Measurements from ENCODE around the gene ARSK.
"Not testable (repeated sequence)": the region's sequence is repeated elsewhere in the genome, so short reads cannot be mapped to it uniquely, and the experiment has no call there.

The ARSK gene

GRCh38 chr5:95621839-95622629 is 67.1 kb downstream of the ARSK start:
- no peak for DNase-seq (ENCODE audit: low read depth in 2 of 2)

DNA sequence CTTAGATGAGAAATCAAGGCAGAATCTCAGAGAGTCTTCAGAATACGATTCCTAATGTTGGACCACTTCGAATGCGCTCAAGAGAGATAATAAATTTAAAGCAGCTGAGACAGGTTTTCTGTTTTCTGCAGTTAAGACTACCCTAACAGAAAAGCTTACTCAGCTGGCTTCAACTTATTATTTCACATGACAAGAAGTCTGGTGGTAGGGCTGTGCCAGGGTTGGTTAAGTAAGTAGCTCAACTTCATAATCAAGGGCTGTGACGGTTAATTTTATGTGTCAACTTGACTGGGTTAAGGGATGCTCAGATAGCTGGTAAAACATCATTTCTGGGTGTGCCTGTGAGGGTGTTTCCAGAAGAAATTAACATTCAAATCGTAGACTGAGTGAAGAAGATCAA is 68.8 kb downstream of the ARSK start:
- DNase-seq (ENCODE audit: low read depth in 2 of 2), result no peak

DNA sequence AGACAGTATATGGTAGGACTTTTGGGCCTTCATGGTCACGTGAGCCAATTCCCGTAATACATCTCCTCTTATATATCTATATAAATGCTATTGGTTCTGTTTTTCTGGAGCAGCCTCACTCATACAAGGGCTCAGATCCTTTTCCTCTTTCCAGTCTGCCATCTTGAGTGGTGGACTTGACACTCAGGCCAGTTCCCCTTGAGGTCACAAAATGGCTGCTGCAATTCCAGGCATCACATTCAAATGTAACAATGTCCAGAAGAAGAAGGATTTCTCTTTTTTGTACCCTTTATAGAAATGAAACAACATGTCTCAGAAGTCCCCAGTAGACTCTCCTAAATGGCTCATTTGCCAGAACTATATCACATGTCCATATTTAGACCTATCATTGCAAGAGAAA is 69.5 kb downstream of the ARSK start:
- DNase-seq (ENCODE audit: low read depth in 2 of 2), result no peak

- no peak for DNase-seq (ENCODE audit: low read depth in 2 of 2)
Observed at GRCh38 chr5:95626701-95627100, 71.8 kb downstream of the ARSK start.

DNA sequence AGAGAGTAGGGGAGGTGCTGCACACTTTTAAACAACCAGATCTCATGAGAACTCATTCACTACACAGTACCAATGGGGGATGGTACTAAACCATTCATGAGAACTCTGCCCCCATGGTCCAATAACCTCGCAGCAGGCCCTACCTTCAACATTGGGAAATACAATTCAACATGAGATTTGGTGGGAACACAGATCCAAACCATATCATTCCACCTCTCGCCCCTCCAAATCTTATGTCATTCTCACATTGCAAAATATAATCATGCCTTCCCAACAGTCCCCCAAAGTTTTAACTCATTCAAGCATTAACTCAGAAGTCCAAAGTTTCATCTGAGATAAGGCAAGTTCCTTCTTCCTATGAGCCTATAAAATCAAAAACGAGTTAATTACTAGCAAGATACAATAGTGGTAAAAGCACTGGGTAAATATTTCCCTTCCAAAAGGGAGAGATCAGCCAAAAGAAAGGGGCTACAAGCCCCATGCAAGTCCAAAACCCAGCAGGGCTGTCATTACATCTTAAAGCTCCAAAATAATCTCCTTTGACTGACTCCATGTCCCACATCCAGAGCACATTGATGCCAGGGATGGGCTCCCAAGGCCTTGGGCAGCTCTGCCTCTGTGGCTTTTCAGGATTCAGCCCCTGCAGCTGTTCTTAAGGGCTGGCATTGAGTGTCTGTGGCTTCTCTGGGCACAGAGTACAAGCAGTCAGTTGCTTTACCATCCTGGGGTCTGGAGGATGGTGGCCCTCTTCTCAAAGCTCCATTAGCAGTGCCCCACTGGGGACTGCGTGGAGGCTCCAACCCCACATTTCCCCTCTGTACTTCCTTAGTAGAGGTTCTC is 73.3 kb downstream of the ARSK start:
- no peak for DNase-seq (ENCODE audit: low read depth in 2 of 2)

DNA sequence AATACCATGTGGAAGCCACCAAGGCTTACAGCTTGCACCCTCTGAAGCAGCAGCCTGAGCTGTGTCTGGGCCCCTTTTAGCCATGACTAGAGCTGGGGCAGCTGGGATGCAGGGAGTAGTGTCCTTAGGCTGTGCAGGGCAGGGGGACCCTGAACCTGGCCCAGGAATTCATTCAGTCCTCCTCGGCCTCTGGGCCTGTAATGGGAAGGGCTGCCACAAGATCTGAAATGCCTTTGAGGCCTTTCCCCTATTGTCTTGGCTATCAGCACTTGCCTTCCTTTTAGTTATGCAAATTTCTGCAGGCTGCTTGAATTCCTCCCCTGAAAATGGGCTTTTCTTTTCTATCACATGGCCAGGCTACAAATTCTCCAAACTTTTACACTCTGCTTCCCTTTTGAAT is 74.0 kb downstream of the ARSK start:
- DNase-seq (ENCODE audit: low read depth in 2 of 2), result no peak

GRCh38 chr5:95630394-95630917 is 75.6 kb downstream of the ARSK start:
- no peak for DNase-seq (ENCODE audit: low read depth in 2 of 2)

DNA sequence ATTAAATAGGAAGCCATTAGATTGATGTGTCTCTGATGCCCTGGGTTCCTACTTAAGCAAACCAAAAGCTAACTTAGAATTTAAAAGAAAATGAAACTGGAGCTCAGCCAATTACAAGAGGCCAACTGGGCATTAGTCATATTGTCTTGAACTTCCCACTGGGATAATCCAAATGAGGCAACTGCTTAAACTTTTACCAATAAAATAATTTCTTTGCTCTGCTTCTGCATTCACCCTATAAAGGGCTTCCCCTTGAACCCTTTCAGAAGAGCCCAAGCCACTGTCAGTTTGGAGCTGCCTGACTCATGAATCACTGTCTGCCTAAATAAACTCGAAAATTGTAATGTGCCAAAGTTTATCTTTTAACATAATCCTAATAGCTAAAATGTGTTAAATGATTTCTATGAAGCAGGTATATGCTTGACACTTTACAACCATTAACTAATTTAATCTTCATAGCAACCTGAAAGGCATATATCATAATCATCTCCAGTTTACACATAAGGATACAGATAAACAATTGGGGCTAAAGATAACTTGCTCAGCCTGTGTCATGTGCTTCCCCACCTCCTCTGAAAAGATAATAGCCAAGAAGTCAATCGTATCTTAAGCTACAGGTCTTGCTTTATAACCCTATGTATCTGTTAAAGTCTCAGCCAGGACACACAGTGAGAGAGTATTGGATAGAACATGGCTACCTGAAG is 76.5 kb downstream of the ARSK start:
- DNase-seq (ENCODE audit: low read depth in 2 of 2), result no peak

DNA sequence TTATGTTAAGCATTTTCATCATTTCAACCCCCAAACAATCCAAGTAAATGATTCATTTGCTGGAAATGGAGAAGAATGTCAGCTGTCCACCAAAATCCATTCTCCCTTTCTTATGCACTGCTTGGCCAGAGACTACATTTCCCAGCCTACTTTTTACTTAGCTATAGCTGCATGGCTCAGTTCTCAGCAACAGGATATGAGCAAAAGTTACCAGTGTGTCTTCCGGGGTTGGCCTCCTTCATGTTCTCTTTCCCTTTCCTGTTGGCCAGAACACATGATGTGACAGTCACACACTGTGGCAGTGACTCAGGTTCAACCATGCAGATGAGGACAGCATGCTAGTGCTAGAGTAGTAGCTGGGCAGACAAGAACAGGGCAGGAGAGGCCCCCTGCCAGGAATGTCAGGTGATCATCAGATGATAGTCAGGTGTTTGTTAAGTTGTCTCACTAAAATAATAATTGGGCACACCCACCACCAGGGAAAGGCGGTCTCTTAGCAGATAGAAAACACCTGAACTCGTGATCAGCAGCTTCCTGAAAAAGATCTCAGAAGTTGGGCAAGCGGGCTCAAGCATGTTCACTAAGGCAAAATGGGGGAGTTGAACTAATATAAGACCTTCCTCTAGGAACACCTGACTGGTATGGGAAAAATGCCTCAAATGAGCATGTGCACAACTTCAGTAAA is 77.2 kb downstream of the ARSK start:
- peak; percentile 28 to 61 for DNase-seq (ENCODE audit: low read depth in 2 of 2)

GRCh38 chr5:95632942-95633341 is 78.0 kb downstream of the ARSK start:
- not testable (repeated sequence) for DNase-seq (ENCODE audit: low read depth in 2 of 2)

- no peak for DNase-seq (ENCODE audit: low read depth in 2 of 2)
Observed at GRCh38 chr5:95633671-95634070, 78.8 kb downstream of the ARSK start.

DNA sequence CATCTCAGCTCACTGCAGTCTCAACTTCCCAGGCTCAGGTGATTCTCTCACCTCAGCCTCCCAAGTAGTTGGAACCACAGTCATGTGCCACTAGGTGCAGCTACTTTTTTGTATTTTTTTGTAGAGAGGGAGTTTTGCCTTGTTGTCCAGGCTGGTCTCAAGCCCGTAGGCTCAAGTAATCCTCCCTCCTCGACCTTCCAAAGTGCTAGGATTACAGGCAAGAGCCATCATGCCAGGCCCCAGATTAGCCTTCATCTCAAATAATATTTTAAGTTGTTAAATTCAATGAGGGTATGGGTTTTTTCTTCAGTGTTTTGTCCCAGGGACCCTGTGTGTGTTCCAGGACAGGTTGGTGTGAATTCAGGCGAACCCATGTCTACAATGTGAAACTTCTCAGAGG is 79.2 kb downstream of the ARSK start:
- DNase-seq (ENCODE audit: low read depth in 2 of 2), result no peak

- DNase-seq (ENCODE audit: low read depth in 2 of 2), result no peak
Observed at GRCh38 chr5:95638632-95639031, 83.7 kb downstream of the ARSK start.

GRCh38 chr5:95641741-95642220 is 86.9 kb downstream of the ARSK start:
- no peak for DNase-seq (ENCODE audit: low read depth in 2 of 2)

DNA sequence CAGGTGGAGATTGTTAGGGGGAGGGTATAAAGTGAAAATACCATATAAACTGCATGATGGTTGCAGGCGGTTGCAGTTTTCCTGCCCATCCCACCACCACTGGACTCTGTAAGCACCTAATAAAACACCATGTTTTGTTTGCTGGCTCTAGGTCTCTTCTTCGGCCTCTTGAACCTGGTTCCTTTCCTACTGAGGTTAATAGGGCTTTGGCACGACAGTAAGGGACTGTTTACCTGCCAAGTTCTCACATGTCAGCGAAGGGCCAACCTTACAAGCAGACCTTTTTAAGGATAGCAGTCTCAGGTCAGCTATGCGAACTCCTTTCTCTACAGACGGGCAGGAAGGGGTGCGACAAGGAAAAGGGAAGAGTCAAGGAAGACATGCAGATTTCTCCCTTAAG is 88.3 kb downstream of the ARSK start:
- DNase-seq (ENCODE audit: low read depth in 2 of 2), result no peak

DNA sequence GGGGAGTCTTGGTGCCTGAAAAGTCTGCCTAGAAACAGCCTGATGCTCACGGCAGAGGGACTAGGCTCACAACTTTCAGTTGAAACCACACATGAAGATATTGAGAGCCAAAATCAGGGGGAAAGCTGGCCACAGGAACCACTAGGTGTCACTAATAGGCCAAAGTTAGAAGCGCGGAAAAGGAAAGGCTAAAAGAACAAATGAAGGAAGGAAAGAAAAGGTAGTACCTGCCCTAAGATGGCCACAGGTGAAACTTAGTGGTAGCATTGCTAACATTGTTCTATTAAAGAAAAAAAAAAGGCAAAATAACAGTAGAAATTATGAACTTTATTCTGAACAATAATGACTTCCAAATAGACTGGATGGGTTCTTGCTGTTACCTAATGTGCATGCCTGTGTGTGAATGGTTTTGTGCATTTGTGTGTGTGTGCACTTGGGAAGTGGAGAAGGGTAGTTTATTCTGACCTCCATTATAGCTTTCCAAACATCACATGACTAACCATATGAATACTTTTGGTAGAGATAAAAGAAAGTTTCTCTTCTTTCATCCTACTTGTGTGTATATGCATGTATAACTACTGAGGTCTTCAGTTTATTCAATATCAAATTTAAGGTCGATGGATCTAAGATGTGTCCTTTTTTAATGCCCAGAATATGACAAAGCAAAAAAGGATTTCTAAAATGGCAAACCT is 89.6 kb downstream of the ARSK start:
- no peak for DNase-seq (ENCODE audit: low read depth in 2 of 2)

DNA sequence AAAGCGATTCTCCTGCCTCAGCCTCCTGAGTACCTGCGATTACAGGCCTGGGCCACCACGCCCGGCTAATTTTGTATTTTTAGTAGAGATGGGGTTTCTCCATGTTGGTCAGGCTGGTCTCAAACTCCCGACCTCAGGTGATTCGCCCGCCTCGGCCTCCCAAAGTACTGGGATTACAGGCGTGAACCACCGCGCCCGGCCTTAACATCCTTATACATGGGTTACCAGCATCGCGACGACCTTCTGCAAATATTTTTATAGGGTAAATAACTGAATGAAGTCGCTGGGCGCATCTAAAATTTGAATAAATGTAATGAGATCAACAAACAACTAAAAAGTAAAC is 91.3 kb downstream of the ARSK start:
- DNase-seq (ENCODE audit: low read depth in 2 of 2), result not testable (repeated sequence)

DNA sequence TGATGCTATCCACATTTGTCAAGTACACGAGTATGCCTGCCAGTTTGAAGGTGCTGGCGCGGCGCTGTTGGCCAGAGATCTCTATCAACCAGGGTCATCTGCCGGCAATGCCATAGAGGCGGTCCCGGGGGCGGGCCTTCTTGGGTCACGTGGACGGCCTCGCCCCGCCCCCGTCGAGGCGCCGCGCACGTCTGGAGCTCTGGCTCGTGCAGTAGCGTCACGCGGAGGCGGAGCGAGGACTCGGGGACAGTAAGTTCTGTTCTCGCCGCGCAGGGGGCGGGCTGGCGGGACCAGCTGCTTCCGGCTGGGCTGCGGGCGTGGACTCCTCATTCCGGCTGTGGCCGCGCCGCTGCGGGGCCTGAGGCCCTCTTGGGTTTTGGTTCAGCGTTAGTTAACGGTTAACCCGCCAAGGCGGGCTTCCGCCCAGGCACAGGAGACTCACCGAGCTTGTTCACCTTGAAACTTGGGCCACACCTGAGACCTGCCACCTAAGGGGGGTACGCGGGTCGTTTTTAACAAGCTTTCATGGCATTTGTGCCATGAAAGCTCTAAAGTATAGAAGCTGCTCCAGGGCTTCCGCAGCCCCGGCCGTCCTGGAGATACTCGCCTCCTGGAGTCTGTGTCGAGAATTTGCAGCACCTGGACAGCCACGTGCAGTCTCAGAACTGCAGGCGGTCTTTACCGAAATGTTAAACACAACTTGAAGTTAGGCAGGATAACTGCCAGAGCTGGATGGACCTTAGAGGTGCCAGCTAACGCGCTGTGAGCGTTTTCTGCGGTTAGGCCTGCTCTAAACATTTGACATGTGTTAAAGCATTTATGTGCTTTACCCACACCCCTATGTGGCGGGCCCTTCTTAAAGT is 91.9 kb downstream of the ARSK start, which contains the start of gene RFESD:
TSS of gene RFESD (plus strand) at position 209 of the 863 bp plus-strand sequence. CDS start 5,495 bp downstream, outside the sequence.
- peak; percentile 89 to 90 for DNase-seq (ENCODE audit: low read depth in 2 of 2)

- no peak for DNase-seq (ENCODE audit: low read depth in 2 of 2)
Observed at GRCh38 chr5:95647886-95648860, 93.3 kb downstream of the ARSK start.

Measured in activated CD8-positive, alpha-beta memory T cell treated with anti-CD3 and anti-CD28 coated beads for 4 hours (primary cell).